IPS DF 6.9 (cell line): ENCODE data around the gene NTF3.

Source experiments
- DNase-seq: peaks from one replicate; pipeline ENCODE4 v3.0.0-alpha.2; 2013; ENCODE audit warnings: low read depth, low spot score
- H3K27ac ChIP-seq: one replicate; pipeline ENCODE4 v1.5.1; 2013; ENCODE audit warnings: low read length, control low read depth
- H3K27me3 ChIP-seq: 2 replicates; pipeline ENCODE4 v1.6.1; 2013; ENCODE audit warnings: mild to moderate bottlenecking, low read length; ENCODE audit not compliant: control insufficient read depth, insufficient read depth
- H3K36me3 ChIP-seq: 2 replicates; pipeline ENCODE4 v1.6.1; 2013; ENCODE audit warnings: low read length; ENCODE audit not compliant: control insufficient read depth, insufficient read depth
- H3K4me1 ChIP-seq: 2 replicates; pipeline ENCODE4 v1.6.1; 2013; ENCODE audit warnings: low read length; ENCODE audit not compliant: control insufficient read depth, insufficient read depth
- H3K4me3 ChIP-seq: 2 replicates; pipeline ENCODE4 v1.5.1; 2013; ENCODE audit warnings: mild to moderate bottlenecking, low read length
- H3K9me3 ChIP-seq: 2 replicates; pipeline ENCODE4 v1.6.1; 2013; ENCODE audit warnings: low read length, inconsistent platforms; ENCODE audit not compliant: control insufficient read depth, insufficient read depth
- WGBS: extraction: QIAGEN DNeasy Blood & Tissue Kit; methylation state at CpG from one replicate; pipeline ENCODE4 v1.1.7; 2013; ENCODE audit warnings: mixed read lengths, missing lambda C conversion rate; ENCODE audit not compliant: insufficient read length, insufficient coverage; 5-methylcytosine and 5-hydroxymethylcytosine counted together

Gene NTF3

DNA sequence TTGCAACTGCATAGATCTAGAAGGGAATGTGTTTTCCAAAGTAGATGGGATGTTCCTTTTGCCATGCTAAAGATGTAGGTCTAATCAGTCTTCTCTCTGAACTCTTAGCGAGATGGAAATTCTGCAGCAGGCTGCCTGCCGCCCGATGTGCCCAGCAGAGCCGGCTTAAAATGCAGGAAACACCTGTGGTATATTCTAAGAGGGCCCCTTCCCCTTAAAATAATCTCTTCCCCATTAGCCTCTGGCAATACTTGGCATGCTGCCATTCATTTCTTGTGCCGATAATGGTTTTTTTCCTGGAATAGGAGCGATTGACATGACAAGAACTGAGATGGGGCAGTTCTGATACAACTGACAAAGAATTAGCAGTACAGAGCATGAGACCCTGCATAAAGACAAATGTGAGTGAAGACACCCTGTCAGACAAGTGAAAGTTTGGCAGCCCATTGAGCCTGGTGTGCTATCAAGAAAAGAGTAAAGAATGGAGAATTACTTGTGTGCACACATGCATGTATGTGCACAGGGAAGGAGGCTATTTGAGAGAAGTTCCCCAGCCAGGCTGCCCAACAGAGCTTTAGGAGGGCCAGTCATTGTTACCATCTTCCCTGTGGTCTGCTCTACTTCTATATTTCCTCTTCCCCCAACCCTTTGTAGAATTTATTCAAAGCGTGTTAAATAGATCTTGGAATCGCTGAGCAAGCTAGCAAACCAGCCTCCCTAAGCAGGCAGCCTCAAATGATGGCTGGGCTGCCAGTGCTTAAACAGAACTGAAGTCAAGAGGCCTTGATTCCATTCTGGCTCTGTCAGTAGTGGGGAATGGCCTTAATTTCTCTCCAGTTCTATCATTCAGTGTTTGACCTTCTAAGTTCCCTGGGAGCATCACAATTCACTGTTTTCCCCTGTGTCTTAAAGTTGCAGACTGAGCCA, 29.6 kb upstream of the NTF3 start:
- Histone ChIP-seq H3K9me3 (no peaks in the 10 kb centered on the region), H3K27ac (no peak overlapping the region), H3K27me3 (no peaks in the 10 kb centered on the region), H3K36me3 (no peaks in the 10 kb centered on the region), H3K4me1 (no peaks in the 10 kb centered on the region), H3K4me3 (no peak overlapping the region)
- DNase-seq, result no peak
- no CpG with 5 or more reads among the region's 8 CpGs for WGBS

- no peak for DNase-seq
- H3K27me3 ChIP-seq, result no peaks in the 10 kb centered on the region
- WGBS, result no CpG with 5 or more reads among the region's 3 CpGs
These were observed 28.5 kb upstream of the NTF3 start for GRCh38 chr12:5403411-5403810.

DNA sequence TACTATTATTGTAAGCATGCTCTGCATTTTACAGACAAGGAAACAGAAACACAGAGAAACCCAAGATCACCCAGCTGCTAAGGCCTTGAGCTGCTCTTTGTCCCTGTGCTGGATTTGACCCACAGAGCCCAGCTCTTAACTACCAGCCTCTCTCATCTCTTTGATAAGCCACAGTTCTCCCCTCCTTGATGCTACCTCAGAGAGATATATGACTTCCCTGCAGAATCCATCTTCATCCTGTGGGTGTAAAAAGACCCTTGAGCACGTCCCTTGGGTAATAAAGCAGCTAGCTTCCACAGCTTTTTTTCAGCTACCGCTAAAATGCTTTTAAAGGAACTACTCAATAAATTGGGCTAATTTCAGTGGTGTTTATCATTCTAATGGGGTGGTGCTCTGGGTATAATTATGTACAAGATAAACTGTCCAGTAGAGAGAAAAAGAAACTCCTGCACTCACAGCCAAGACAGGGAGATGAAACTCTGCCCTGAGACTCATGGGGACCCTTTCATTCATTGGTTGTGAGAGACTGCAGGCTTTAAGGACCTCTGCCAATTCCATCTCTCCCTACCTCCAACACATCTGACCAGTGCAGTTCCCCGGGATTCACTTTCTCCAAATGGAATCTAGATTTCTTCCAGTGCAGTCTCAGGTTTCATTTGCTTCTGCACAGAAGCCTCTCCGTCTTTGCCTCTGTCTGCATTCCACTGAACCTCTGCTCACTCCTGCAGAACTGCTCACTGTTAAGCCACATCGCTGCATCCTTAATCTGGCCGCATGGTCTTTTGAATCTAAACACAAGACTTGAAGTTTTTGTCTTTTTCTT, 24.7 kb upstream of the NTF3 start:
- no CpG with 5 or more reads among the region's 6 CpGs for WGBS
- Histone ChIP-seq H3K27me3 (no peaks in the 10 kb centered on the region), H3K27ac (no peak overlapping the region), H3K4me3 (no peak overlapping the region), H3K4me1 (no peaks in the 10 kb centered on the region), H3K36me3 (no peaks in the 10 kb centered on the region), H3K9me3 (no peaks in the 10 kb centered on the region)
- DNase-seq, result no peak

More at GRCh38 chr12:5403411-5403810, 28.5 kb upstream of the NTF3 start:
- no peaks in the 10 kb centered on the region for H3K36me3 ChIP-seq
- H3K27ac ChIP-seq, result no peak overlapping the region
- no peaks in the 10 kb centered on the region for H3K4me1 ChIP-seq
- no peak overlapping the region for H3K4me3 ChIP-seq
- no peaks in the 10 kb centered on the region for H3K9me3 ChIP-seq

GRCh38 chr12:5409619-5410018, 22.3 kb upstream of the NTF3 start:
- H3K27me3 ChIP-seq, result no peaks in the 10 kb centered on the region
- no peak for DNase-seq
- WGBS, result no CpG with 5 or more reads among the region's 1 CpG

GRCh38 chr12:5416571-5416970, 15.3 kb upstream of the NTF3 start:
- no peak overlapping the region for H3K4me3 ChIP-seq
- no CpG with 5 or more reads among the region's 1 CpG for WGBS
- no peaks in the 10 kb centered on the region for H3K27me3 ChIP-seq
- no peaks in the 10 kb centered on the region for H3K4me1 ChIP-seq
- no peaks in the 10 kb centered on the region for H3K9me3 ChIP-seq
- no peak overlapping the region for H3K27ac ChIP-seq
- DNase-seq, result no peak
- no peaks in the 10 kb centered on the region for H3K36me3 ChIP-seq

More at GRCh38 chr12:5409619-5410018, 22.3 kb upstream of the NTF3 start:
- Histone ChIP-seq H3K27ac (no peak overlapping the region), H3K4me1 (no peaks in the 10 kb centered on the region), H3K9me3 (no peaks in the 10 kb centered on the region), H3K36me3 (no peaks in the 10 kb centered on the region), H3K4me3 (no peak overlapping the region)

GRCh38 chr12:5417500-5417899, 14.4 kb upstream of the NTF3 start:
- Histone ChIP-seq H3K4me3 (no peak overlapping the region), H3K4me1 (no peaks in the 10 kb centered on the region), H3K27ac (no peak overlapping the region), H3K36me3 (no peaks in the 10 kb centered on the region), H3K9me3 (no peaks in the 10 kb centered on the region), H3K27me3 (no peaks in the 10 kb centered on the region)
- no peak for DNase-seq

GRCh38 chr12:5428332-5429221, 3.3 kb upstream of the NTF3 start:
- Histone ChIP-seq H3K4me1 (peaks cover 5% of the 10 kb centered on the region; the same call in 1 of the 2 replicates), H3K9me3 (no peaks in the 10 kb centered on the region), H3K4me3 (no peak overlapping the region; the same call in 1 of the 2 replicates), H3K27ac (no peak overlapping the region), H3K27me3 (peaks cover 28% of the 10 kb centered on the region), H3K36me3 (no peaks in the 10 kb centered on the region)
- DNase-seq, result no peak
- no CpG with 5 or more reads among the region's 14 CpGs for WGBS

DNA sequence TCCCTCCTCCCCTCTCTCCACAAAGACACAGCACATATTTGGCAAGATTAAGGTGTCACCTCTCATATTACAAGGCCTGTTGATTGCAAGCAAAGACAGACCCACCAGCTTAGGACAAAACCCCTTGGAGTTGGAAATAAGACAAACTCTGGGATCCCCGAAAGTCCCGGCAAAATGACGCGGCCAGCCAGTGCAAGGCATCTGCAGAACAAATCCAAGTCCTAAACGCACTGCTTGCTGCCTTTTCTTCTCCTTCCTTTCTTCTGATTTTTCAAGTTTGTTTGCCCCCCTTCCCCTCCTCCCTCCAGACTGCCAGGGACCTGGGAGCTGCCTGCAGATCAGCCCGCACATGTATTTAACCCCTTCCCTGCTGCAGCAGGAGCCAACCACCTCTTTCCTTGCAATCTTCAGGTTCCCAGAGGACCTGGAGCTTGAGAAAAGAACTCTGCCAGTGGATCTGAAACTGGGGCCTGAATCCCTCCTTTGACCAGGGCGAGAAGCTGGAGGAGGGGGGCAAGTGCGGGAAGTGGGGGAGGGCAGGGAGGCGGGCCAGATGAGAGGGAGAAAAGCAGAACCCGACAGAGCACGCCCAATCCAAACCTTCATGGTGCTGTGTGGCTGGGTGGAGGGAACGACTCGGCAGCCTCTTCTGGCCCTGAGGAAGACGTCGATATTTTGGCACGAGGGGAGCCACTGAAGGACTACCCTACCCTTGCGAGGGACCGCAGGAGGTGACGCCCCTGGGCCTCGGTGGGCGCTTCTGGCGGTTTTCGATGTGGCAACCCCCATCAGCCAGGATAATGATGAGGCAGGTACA, 2.0 kb upstream of the NTF3 start:
- Histone ChIP-seq H3K4me1 (peaks cover 8% of the 10 kb centered on the region; the same call in 1 of the 2 replicates), H3K9me3 (no peaks in the 10 kb centered on the region), H3K27ac (no peak overlapping the region), H3K36me3 (no peaks in the 10 kb centered on the region), H3K27me3 (peaks cover 42% of the 10 kb centered on the region), H3K4me3 (peak overlapping the region; percentile 20; the same call in 1 of the 2 replicates)
- DNase-seq, result no peak
- WGBS, result no CpG with 5 or more reads among the region's 23 CpGs

- WGBS, result no CpG with 5 or more reads among the region's 58 CpGs
- Histone ChIP-seq H3K36me3 (no peaks in the 10 kb centered on the region), H3K4me3 (peak overlapping the region; percentile 33; the same call in 1 of the 2 replicates), H3K27me3 (peaks cover 51% of the 10 kb centered on the region), H3K9me3 (no peaks in the 10 kb centered on the region), H3K4me1 (peaks cover 8% of the 10 kb centered on the region; the same call in 1 of the 2 replicates), H3K27ac (no peak overlapping the region)
- DNase-seq, result no peak
These were observed 986 bp upstream of the NTF3 start for GRCh38 chr12:5430641-5431603.
